GM19240 (cell line): ENCODE data around the gene C1QTNF2.

Experiments
- DNase-seq: peaks from one replicate; pipeline ENCODE4 v3.0.0; 2011; ENCODE audit warnings: low spot score; ENCODE audit not compliant: insufficient read length

The C1QTNF2 gene

DNA sequence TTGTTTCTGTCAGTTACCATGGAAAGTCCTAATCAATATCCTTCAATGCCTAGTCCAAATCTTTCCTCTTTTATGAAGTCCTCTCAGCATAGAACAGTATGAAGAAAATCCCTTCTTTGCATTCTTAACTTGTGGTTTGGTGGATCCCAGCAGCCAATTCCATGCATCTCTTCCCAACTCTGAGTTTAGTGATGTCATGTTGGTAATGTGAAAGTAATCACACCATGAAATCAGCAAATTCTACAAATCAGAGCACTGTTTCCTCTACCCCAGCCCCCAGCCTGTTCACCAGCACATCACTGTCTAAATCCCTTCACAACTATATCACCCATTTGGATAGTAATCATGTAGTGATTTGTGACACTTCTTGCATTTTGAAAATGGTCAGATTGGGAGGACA is 4.7 kb upstream of the C1QTNF2 start:
- no peak for DNase-seq

DNA sequence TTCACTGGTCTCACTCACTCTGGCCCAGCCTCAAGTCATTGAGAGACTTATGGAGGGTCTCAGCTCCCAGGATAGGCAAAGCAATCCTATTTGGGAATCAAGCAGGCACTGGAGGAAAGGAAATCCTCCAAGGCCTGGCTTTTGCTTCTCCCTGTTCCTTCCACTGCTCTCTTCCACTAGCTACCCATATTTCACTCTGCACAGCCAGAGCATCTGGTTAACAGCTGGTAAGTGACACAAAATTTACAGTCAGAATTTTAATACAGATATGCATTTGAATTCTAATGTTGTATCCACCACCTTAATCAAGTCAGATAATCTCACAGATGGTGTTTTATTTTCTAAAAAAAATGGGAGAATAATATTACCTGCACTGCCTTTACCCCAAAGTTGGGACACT is 868 bp upstream of the C1QTNF2 start:
- no peak for DNase-seq

DNA sequence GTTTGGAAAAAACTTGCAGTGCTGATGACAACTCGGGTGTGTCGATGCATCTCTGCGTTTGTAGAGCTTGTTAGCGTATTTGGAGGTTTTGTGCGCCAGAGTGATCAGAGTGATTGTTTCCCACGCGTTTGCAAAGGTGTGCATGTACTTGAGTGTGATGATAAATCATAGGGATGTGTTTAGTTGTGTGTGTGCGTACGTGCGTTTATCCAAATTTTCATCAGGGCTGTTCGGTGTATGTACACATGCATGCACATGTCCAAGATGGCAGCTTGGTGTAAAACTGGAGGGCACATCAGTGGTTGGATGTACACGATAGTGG is 248 bp upstream of the C1QTNF2 start:
- no peak for DNase-seq

DNA sequence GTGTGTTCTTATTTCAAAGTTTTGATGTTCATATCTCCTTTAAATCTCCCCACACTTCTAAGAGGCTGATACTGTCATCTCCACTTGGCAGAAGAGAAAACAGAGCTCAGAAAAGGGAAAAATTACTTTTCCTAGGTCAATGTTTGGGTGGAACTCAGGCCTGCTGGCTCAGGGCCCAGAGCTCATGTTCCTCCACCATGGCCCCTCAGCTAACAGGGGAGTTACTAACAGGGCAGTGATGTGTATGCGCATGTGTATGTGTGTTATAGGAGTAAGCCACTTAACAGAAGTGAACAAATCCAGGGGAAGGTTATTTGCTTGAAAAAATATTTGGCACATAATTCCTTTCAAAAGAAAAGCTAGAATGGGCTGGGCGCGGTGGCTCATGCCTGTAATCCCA is 2.5 kb downstream of the C1QTNF2 start:
- DNase-seq, result no peak

DNA sequence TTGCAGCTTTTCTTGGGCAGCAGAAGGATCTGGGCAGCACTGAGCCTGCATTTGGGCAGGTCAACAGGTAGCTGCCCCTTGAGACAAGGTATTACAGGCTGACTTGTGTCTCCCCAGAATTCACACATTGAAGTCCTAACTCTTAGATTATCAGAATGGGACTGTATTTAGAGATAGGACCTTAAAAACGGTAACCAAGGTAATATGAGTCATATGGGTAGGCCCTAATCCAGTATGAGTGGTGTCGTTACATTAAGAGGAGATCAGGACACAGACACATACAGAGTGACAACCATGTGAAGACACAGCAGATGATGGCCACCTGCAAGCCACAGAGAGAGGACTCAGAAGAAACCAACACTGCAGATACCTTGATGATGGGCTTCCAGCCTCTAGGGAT is 3.2 kb downstream of the C1QTNF2 start:
- DNase-seq, result no peak

DNA sequence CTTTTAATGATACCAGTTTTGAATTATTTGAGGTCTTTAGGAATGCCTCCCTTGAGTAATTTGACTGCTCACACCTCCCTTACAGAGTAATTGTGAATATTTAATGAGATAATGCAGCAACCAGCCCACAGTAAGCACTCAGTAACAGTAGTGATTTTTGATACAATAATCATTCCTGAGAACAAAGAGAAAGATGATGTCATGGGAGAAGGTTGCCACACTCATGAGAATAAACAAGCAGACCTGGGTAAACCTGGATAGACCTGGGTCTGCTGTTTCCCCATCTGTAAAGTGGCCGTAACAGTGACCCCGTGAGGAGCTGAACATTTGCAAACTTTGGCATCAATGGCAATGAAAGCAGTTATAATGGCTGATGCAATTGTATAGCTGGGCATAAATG is 4.2 kb downstream of the C1QTNF2 start:
- DNase-seq, result no peak

DNA sequence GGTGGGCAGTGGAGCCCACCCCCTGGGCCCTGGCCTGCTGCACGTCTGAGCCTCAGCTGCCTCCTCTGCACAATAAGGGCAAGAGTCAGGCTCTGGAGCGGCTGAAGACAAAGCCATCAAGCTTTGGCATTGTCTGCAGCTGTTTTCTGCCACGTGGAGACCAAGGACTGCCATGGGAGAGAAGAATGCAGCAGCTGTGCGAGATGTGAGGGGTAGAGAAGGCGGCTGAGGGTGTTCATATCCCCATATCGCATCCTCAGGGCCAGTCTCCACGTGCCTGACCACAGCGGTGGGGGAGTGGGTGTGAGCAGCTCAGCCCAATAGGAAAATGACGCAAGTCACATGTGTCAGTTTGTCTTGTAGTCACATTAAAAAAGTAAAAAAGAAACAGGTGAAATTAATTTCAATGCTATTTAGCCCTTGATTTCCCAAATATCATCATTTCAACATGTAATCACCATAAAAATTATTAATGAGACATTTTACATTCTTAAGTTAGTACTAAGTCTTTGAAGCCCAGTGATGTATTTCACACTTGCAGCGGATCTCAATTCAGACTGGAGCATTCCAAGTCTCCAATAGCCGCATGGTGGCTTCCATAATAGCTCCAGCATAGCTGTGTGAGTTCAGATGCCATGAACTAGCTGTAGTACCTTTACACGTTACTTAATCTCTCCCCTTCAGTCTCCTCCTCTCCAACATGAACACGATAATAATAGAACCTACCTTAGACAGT is 6.6 kb downstream of the C1QTNF2 start:
- DNase-seq, result no peak

DNA sequence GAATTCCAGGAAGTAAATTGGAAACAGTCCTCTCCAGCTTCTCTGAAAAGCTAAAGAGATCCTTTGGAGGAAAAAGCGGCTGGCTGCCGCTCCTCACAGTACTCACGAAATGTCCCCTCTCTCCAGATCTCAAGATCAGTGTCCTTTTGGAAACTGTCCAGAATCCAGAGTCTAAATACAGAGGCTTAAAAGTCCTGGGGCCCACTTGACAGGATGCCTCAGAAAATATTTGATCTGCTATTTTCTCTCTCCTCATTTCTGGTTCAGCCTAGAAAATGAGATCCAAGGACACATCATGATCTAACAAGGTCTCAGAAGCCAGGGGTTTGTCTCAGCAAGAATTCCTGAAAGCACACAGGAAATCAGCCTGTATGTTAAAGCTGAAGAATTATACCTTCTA is 7.2 kb downstream of the C1QTNF2 start:
- DNase-seq, result no peak

DNA sequence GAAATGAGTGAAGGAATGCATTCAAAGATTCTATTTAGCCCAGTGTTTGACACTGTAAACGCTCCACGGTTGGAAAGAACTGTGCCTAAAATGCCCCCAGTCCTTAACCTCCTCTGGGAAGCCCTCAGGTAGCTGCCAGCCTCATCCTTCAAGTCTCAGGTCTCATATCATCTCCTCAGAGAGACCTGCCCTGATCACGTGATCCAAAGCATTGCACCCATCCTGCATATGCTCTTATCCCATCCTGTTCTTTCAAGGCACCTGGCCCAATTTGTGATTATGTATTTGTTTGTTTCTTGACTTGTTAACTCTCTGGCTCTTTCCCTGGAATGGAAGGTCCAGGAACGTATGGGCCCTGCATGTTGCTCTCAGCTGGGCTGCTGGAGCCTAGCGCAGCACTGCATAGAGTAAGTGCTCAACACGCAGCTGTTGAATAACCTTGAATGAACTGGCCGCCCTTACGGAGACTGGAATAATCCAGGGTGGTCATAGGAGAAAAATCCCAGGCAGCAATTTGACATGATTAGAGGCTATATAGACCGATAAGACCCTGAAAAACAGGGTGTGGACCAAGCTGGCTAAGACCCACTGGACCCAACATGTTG is 8.7 kb downstream of the C1QTNF2 start:
- DNase-seq, result no peak

DNA sequence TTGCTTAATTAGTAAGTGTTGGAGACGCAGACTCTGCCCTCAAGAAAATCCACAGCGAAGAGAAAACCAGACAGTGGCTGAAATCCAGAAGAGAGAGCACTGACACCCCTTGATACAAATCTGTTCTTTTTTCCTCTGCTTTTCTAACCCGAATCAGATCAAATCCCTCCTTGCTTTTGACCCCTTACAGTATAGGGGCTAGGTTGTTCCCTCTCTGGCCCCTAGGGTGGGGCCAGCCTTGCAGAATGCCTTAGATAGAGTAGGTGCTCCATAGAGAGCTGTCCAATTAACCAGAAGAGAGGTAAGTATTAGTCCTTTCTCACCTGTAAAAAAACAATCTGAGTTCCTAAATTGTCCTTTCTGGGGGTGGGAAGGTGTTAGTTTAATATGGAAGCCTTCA is 10.1 kb downstream of the C1QTNF2 start:
- no peak for DNase-seq

DNA sequence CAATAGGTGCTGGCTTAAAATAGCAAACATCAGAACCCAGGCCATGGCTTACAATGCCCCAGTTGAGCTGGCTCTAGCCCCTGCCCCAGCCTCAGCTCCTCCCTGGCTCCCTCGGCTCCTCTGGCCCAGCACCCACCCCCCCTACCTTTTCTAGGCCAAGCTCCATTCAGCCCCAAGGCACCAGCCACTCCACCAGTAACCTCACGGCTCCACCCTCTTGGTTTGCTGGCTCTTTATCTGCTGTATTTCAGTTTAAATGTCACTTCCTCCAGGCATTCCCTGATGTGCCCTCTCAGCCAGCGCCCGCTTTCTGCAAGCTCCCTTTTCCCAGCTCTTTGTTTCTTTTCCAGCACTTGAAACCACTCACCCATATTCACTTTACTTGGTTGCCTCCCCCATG is 10.6 kb downstream of the C1QTNF2 start:
- no peak for DNase-seq

DNA sequence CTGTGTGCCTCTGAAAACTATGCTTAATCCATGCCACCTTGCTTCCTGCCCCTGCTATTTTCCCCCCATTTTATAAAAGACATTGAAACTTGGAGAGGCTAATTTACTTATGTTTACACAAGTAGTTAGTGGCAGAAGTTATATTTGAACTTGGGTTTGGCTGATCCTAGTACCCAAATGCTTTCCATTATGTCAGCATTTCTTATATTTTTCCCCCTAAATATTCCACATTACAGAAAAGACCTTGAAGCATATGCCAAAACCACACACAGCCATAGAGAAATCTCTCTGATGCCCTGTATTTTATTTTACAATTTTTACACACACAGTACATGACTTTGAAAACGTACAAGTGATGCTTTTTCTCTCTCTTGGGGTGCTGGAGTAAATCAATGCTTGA is 11.2 kb downstream of the C1QTNF2 start:
- DNase-seq, result no peak

DNA sequence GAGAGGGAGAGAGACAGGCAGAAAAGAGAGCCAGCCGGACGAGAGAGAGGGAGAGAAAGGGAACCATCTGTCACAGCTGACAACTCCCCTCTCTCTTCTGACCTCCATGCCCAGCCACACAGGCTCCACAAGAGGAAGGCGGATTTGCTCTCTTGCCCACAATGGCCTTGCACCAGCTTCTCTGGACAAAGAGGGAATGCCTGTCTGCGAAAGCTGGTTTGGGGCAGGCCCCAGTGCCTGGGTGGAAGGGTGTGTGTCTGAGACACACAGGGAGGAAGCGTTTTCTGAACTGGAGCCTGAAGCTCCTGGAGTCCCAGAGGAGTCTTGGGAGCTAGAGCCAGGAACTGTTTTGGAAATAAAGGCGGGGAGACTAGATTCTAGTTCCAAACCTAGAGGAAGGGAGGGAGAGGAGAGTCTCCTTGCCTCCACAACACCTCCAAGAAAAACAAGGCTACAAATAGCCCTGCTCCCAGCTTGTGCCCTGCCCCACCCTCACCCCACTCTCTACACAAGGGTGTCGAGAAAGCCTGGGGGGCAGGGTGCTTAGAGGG is 12.5 kb downstream of the C1QTNF2 start:
- DNase-seq, result no peak

DNA sequence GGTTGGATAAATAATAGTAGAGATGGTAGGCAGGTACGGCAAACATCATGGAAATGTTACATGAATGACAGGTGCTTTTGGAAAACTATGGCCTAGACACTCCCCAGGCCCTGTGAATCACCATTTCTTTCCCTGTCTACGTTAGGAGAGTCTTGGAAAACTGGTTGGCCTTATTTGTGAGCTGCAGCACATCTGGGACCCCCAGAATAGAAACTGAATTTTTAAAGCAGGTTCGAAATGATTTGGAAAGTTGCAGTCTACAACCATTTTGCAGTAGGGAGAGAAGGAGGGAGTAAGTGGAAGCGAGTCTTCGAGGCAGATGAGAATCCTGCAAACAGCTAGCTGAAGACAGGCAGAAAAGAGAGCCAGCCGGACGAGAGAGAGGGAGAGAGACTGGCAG is 13.0 kb downstream of the C1QTNF2 start:
- DNase-seq, result no peak

DNA sequence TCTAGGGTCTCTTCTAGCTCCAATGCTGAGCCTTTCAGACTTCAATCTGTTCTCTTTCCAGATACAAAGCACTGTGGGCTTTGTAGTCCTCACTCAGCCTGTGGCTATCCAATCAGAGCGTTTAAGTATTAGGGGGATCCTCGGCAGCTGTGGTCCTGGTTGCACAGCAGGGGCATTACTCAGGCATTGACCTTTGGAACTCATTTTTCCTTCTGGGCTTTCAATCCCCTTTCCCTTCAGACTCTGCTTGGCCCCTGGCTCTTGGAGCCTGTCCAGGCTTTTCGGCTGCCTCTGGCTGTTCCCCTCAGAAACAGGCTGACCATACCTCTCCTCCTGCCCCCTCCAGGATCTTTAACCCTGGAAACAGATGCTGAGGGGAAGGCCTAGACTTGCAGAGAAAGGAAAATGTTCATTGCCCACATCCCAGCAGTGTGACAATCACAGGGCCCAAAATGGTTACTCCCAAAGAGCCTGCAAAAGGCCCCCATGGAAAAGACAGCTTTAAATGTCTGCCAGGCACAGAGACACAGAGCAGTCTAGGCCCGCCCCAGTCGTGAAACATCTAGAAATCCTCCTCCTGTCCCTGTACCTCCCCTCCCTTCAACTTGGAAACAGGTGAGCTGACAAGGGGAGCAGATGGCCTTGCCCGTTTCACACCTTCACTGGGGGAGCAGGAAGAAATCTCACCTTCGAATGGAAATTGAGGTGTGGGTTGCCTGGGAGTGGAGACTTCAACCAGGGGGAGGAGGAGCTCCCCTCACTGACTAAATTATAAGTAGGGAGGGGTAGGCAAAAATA is 13.7 kb downstream of the C1QTNF2 start:
- no peak for DNase-seq

DNA sequence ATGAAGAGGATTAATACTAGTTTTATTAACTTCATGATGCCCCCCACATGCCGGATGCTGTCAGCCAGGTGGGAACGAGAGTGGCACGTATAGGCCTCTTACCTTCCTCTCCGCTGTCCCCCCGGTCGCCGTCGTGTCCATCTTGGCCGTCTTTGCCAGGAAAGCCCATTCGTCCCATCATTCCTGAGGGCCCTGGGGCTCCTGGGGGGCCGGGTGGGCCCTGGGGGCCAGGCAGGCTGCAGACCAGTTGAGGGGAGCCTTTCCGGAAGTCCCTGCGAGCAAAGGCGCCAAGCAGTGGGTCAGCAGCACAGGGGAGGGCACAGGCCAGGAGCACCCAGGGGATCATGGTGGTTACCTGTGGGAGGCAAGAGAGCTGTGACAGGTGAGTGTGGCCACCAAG is 15.8 kb downstream of the C1QTNF2 start:
- no peak for DNase-seq

DNA sequence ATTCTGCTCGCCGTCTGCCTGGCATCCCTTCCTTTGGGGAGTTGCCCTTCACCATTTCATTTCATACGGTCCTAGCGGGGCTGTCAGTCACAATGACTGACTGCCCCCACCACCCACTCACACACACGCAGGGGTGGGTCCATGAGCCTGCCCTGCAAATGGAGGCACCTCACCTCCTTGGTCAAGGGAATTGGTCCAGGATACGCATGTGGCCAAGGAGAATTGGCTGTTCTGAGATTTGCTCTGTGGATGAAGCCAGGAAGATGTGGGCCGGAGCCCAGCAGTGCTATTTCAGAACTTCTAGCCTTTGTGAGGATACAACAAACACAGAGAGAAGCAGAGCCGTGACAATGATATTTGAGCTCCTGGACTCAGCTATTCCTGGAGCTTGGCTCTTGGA is 17.0 kb downstream of the C1QTNF2 start:
- no peak for DNase-seq

DNA sequence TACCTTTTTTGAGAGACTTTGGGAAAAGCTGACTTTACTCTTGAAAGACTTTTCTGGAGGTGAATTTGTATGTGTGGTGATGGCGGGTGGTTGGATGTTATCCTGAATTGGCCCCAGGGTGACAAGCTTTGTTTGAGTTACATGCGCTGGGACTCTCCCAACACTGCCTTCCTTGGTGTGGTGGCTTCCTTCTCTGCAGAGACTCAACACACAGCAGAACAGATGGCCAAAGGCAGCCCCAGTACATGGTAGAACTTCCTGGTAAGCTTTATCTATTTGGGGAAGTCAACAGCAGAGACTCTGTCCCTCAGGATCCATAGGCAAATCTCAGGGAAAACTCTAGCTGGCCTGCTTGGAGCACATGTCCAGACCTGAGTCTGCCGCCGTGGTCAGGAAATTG is 18.1 kb downstream of the C1QTNF2 start:
- DNase-seq, result no peak

DNA sequence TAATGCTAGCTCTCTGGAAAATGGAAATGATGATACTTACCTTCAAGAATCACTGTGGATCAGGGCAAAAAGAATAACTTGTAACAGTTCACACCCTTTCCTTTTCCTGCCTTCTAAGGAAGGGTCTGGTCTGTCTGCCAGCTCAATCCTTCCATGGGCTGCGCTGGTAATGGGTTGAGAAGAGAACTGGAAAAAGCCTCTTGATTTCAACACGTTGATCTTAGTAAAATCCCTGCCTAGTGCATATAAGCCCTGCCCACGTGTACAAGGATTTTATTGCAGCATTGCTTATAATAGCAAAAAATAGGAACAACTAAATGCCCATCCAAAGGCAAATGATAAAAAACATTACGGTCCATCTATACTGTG is 20.5 kb downstream of the C1QTNF2 start:
- no peak for DNase-seq

DNA sequence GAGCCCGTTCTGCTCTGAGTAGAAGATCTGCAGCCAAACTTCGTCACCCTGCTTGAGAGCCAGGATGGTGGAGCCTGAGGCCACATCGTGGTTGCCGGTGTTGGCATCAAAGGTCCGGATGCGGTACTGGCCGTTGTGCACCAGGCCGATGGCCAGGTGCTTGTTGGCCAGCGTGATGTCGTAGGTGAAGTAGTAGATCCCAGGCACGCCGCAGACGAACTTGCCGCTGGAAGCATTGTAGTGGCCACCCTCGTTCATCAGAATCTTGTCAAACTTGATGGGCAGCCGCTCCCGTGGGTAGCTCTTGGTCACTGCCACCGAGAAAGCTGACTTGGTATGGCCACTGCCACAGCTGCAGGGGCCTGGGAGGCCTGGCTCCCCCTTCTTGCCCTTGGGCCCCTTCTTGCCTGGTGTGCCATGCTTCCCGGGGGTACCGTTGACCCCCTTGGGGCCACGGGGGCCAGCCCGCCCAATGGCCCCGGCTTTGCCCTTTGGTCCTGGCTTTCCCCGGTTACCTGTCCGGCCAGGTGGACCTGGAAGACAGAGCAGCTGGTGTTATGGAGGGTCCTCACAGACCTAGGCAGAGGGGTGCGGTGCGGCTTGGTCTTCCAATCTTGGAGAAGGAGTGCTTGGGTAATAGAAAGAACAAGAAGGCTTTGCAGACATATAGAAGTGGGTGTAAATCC is 21.0 kb downstream of the C1QTNF2 start:
- no peak for DNase-seq

DNA sequence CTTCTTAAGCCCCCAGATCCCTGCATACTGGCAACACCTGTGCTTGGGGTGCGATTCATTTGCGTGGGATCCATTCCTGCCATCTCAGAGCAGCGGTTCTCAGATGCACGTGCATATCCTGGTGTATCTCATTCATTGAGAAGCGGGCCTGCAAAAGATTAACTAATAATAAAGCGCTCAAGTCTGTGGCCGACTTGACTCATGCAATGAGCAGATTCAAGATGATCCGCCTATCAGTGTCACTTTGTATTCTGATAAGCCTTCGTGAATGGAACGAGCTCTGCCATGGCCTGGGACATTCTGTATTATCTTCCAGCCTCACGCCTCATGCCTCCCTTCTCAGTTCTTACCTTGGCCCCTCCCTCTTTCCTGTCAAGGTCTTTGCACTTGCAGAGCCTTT is 22.3 kb downstream of the C1QTNF2 start:
- DNase-seq, result no peak

DNA sequence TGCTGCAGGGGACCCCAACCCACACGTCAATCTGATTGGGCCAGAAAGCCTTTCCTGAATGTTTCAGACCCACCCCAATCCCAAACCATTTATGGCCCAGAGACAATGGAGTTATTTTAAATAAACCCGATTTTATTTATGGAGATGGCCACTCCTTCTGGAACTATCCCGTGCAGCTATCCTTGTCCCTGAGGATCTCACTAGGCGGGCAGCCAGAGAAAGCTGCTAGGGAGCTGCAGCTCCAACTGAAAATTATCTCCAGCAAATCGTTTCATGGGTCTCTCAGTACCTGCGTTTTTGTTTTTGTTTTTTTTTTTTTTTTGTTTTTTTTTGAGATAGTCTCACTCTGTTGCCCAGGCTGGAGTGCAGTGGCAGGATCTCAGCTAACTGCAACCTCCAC is 23.0 kb downstream of the C1QTNF2 start:
- no peak for DNase-seq
